ENCODE measurements around the gene ACACB.

ACACB gene

DNA sequence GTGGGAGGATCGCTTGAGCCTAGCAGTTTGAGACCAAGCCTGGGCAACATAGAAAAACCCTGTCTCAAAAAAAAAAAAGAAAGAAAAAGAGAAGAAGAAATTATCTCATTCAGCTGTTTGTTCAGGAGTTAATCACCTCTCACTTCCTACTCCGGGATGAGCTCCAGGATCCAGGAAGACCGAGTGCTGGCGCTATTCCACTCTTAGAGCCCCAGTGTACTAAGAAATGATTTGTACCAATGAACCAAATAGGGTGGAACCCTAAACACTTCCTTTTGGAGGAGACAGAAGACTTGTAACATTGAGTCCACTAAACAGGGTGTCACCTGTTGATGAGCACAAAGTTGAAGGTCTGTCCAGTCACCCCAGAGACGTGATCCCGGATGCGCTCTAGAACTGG lies 26.7 kb upstream of the ACACB start:
- no peak overlapping the region for H3K9ac ChIP-seq (ENCODE audit: insufficient read length)
- no peak for TF ChIP-seq EZH2 (IDR thresholded peaks at IDR 0.05)
- no peak overlapping the region for H3K4me3 ChIP-seq
- H3K36me3 ChIP-seq (ENCODE audit: insufficient read depth, low read length): peaks cover 67% of the 10 kb centered on the region
- H3K9me3 ChIP-seq (ENCODE audit: low read depth, low read length): no peaks in the 10 kb centered on the region
- H3K27ac ChIP-seq: no peak overlapping the region
- DNase-seq (ENCODE audit: low read depth, low spot score): no peak

DNA sequence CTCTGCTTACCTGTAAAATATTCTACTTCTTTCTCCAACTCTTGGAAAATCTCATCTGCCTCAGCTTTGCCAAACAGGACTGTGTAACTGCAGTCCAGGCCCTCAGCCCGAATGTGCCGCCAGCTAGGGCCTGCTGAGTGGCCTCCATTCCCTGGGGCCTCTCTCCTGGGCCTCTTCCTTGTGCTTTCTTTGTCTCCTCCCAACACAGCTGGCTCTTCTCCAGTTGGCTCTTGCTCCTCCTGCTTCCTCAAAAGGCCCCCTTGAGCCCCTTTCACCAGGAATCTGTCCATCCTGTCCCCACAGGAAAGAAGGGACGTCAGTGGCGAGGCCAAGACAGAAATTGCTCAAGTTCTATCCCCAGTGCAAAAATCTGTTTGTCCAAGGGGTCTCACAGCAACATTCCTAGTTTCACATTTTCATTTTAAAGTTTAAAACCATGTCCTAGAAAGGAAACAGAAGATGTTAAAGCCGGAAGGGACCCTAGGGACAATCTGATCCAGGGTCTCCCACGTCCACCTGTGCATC lies 23.8 kb upstream of the ACACB start:
- Histone ChIP-seq H3K4me3 (peak overlapping the region; percentile 77), H3K9me3 (ENCODE audit: low read depth, low read length) (no peaks in the 10 kb centered on the region), H3K27ac (peak overlapping the region; percentile 7; the same call in 1 of the 2 replicates), H3K9ac (ENCODE audit: insufficient read length) (peak overlapping the region; percentile 78), H3K36me3 (ENCODE audit: insufficient read depth, low read length) (peaks cover 43% of the 10 kb centered on the region)
- no peak for DNase-seq (ENCODE audit: low read depth, low spot score)
- TF ChIP-seq FOXP2 (optimal IDR thresholded peaks at IDR 0.05; ENCODE audit: control extremely low read depth, extremely low read length, insufficient read depth) (no peak), EZH2 (IDR thresholded peaks at IDR 0.05) (no peak), POLR2AphosphoS5 (IDR thresholded peaks at IDR 0.05; ENCODE audit: borderline replicate concordance, low read depth, low read length) (no peak)

DNA sequence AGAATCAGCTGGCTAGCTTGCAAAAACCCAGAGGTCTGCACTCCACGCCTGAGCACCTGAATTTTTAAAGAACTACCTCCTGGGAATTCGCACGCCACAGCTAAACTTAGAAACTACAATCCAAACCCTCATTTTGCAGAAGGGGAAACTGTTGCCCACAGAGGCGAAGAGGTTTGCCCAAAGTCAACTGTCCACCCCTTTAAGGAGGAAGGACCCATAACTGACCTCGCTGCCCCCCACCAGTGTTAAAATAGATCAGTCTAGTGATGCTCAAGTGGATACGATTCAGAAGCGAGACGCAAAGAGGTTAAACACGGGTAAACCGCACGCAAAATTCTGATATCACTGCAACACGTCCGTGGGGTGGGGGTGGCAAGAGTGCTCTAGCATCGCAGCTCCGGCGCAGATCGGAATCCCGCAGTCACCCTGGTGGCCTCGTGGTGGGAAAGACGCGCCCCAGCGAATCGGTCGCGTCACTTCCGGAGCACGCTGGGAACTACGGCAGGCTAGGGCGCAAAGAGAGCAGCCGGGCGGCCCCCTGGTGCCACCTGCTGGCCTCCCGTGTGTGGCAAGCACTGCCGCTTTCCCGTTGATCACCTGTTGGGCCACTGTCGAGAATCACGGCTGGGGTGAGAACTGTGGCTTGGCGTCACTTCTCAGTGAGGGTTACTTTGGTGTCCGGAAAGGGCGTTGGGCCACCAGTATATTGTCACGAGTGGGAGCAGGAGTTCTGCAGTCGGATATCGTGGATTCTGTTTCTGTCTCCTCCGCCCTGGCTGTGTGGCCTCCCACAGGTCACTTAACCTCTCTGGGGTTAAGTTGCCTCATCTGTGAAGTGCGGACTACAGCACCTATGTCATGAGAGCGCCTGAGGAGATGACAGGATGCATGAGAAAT lies 23.1 kb upstream of the ACACB start, which contains the start of gene ALKBH2:
Gene ALKBH2 (minus strand): TSS at position 451 of the 897 bp plus-strand sequence. CDS start 686 bp downstream, outside the sequence.
- TF ChIP-seq POLR2AphosphoS5 (IDR thresholded peaks at IDR 0.05; ENCODE audit: borderline replicate concordance, low read depth, low read length) (peak; percentile 93), EZH2 (IDR thresholded peaks at IDR 0.05) (no peak), FOXP2 (optimal IDR thresholded peaks at IDR 0.05; ENCODE audit: control extremely low read depth, extremely low read length, insufficient read depth) (no peak)
- no peak for DNase-seq (ENCODE audit: low read depth, low spot score)
- Histone ChIP-seq H3K9ac (ENCODE audit: insufficient read length) (peak within 1 kb of the TSS; percentile 78), H3K27ac (peak within 1 kb of the TSS; percentile 44; the same call in 1 of the 2 replicates), H3K4me3 (peak within 1 kb of the TSS; percentile 77), H3K36me3 (ENCODE audit: insufficient read depth, low read length) (peaks cover 36% of the 10 kb centered on the region), H3K9me3 (ENCODE audit: low read depth, low read length) (no peaks in the 10 kb centered on the region)

GRCh38 chr12:109097140-109097434 lies 19.3 kb upstream of the ACACB start:
- H3K27ac ChIP-seq: no peak overlapping the region
- H3K4me3 ChIP-seq: peak overlapping the region; percentile 87

DNA sequence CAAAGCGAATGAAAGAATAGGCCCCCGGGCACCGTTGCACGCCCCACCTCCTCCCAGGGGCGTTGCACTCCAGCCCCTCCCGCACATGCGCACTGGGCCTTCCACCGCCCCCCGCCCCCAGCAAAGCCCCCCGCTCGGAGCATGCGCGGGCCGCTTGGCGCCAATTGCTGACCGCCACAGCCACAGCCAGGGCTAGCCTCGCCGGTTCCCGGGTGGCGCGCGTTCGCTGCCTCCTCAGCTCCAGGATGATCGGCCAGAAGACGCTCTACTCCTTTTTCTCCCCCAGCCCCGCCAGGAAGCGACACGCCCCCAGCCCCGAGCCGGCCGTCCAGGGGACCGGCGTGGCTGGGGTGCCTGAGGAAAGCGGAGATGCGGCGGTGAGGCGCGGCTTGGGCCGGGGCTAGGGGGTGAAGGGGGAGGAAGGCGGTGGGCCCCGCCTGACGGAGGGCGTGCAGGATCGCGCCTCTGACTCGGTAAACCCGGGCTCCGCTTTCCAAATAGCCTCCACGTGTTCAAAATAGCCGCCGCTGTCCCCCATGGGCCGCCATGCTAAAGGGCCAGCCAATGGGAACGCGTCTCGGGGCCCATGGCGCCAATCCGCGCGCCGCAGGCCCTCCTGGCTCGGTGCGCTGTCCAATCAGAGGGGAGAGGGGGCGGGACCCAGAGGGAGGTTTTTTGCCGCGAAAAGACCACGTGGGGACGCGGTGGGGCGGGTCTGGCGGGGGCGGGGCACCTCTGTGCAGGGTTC lies 18.8 kb upstream of the ACACB start, which contains the start of gene UNG:
Gene UNG (plus strand): TSS at position 163 of the 748 bp plus-strand sequence. CDS start 83 bp downstream, at position 246.
- Histone ChIP-seq H3K36me3 (ENCODE audit: insufficient read depth, low read length) (peaks cover 39% of the 10 kb centered on the region), H3K9ac (ENCODE audit: insufficient read length) (peak within 1 kb of the TSS; percentile 80), H3K27ac (peak within 1 kb of the TSS; percentile 72), H3K9me3 (ENCODE audit: low read depth, low read length) (no peaks in the 10 kb centered on the region), H3K4me3 (peak within 1 kb of the TSS; percentile 87)
- DNase-seq (ENCODE audit: low read depth, low spot score): no peak
- TF ChIP-seq POLR2AphosphoS5 (IDR thresholded peaks at IDR 0.05; ENCODE audit: borderline replicate concordance, low read depth, low read length) (peak; percentile 61; the same call in 1 of the 2 replicates), EZH2 (IDR thresholded peaks at IDR 0.05) (no peak)

More at GRCh38 chr12:109097140-109097434, 19.3 kb upstream of the ACACB start:
- TF ChIP-seq POLR2AphosphoS5 (IDR thresholded peaks at IDR 0.05; ENCODE audit: borderline replicate concordance, low read depth, low read length): peak; percentile 29
- no peak for TF ChIP-seq FOXP2 (optimal IDR thresholded peaks at IDR 0.05; ENCODE audit: control extremely low read depth, extremely low read length, insufficient read depth)
- TF ChIP-seq EZH2 (IDR thresholded peaks at IDR 0.05): no peak
- peaks cover 34% of the 10 kb centered on the region for H3K36me3 ChIP-seq (ENCODE audit: insufficient read depth, low read length)
- no peaks in the 10 kb centered on the region for H3K9me3 ChIP-seq (ENCODE audit: low read depth, low read length)
- DNase-seq (ENCODE audit: low read depth, low spot score): no peak
- H3K9ac ChIP-seq (ENCODE audit: insufficient read length): peak overlapping the region; percentile 80

DNA sequence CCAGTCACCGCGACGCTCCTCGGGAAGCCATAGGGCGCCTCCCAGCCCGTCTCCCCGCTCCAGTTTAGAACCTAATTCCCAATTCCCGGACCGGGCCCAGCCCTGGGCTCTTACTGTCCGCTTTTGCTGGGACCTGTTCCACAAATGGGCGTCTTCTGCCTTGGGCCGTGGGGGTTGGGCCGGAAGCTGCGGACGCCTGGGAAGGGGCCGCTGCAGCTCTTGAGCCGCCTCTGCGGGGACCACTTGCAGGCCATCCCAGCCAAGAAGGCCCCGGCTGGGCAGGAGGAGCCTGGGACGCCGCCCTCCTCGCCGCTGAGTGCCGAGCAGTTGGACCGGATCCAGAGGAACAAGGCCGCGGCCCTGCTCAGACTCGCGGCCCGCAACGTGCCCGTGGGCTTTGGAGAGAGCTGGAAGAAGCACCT lies 18.2 kb upstream of the ACACB start:
- DNase-seq (ENCODE audit: low read depth, low spot score): no peak

DNA sequence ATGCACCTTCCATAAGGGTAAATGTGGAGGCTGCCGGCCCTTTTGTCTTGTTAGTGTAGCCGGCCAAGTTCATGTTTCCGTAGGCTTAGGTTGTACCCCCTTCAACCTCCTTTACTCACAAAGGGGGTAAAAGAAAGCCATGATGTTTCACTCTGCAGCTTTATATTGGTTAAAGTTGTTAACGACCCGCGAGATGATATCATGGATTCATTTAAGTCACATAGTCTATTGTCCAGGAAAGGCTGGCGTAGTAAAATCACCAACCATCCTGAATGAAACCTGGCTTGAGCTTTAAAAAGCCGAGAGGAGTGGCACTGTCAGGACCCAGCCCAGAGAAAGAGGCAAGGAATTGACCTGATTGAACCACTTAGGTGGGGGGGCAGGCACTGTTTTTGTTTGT lies 17.7 kb upstream of the ACACB start:
- Histone ChIP-seq H3K36me3 (ENCODE audit: insufficient read depth, low read length) (peaks cover 47% of the 10 kb centered on the region), H3K27ac (no peak overlapping the region), H3K4me3 (peak overlapping the region; percentile 87)

More for the DNA sequence above, 18.2 kb upstream of the ACACB start:
- H3K27ac ChIP-seq: no peak overlapping the region
- peak overlapping the region; percentile 87 for H3K4me3 ChIP-seq
- peak overlapping the region; percentile 79 for H3K9ac ChIP-seq (ENCODE audit: insufficient read length)
- no peak for TF ChIP-seq EZH2 (IDR thresholded peaks at IDR 0.05)
- TF ChIP-seq POLR2AphosphoS5 (IDR thresholded peaks at IDR 0.05; ENCODE audit: borderline replicate concordance, low read depth, low read length): no peak; the same call in 1 of the 2 replicates
- TF ChIP-seq FOXP2 (optimal IDR thresholded peaks at IDR 0.05; ENCODE audit: control extremely low read depth, extremely low read length, insufficient read depth): no peak
- peaks cover 43% of the 10 kb centered on the region for H3K36me3 ChIP-seq (ENCODE audit: insufficient read depth, low read length)
- H3K9me3 ChIP-seq (ENCODE audit: low read depth, low read length): no peaks in the 10 kb centered on the region

More for the DNA sequence above, 17.7 kb upstream of the ACACB start:
- TF ChIP-seq FOXP2 (optimal IDR thresholded peaks at IDR 0.05; ENCODE audit: control extremely low read depth, extremely low read length, insufficient read depth) (no peak), EZH2 (IDR thresholded peaks at IDR 0.05) (no peak), POLR2AphosphoS5 (IDR thresholded peaks at IDR 0.05; ENCODE audit: borderline replicate concordance, low read depth, low read length) (no peak)
- Histone ChIP-seq H3K9me3 (ENCODE audit: low read depth, low read length) (no peaks in the 10 kb centered on the region), H3K9ac (ENCODE audit: insufficient read length) (peak overlapping the region; percentile 79)
- no peak for DNase-seq (ENCODE audit: low read depth, low spot score)
